ENCODE results near the gene PDGFB. TPM values are rescaled to one million over a fixed set of nuclear protein-coding genes. Genes with fewer than 3 reads are reported as not detected.

The PDGFB gene
- total RNA-seq, 1 experiment from 2014 or later = 13.1 TPM

GRCh38 chr22:39250838-39251237 lies 6.1 kb upstream of the PDGFB start:
- Histone ChIP-seq H3K36me3 (ENCODE audit: control insufficient read depth in 1 of 2, insufficient read depth in 2 of 2, low read length in 2 of 2) (no peaks in the 10 kb centered on the region), H3K4me3 (replicated peaks in 1 of 2; ENCODE audit: low read depth in 1 of 2, low read length in 2 of 2) (no peak overlapping the region), H3K79me2 (ENCODE audit: insufficient read depth, low read length) (no peaks in the 10 kb centered on the region), H3K27me3 (ENCODE audit: insufficient read depth, low read length) (no peaks in the 10 kb centered on the region), H3K4me2 (ENCODE audit: low read length) (no peak overlapping the region), H3K4me1 (ENCODE audit: control insufficient read depth in 1 of 2, insufficient read depth in 2 of 2, low read length in 2 of 2) (peaks cover 35 to 55% of the 10 kb centered on the region in 2 experiments), H3K9me2 (ENCODE audit: insufficient read depth) (no peaks in the 10 kb centered on the region), H4K20me1 (ENCODE audit: insufficient read depth) (no peaks in the 10 kb centered on the region), H2AFZ (ENCODE audit: low read depth, low read length, poor library complexity, severe bottlenecking) (no peak overlapping the region), H3K9me3 (ENCODE audit: control insufficient read depth in 1 of 2, insufficient read depth in 1 of 2, low read depth in 1 of 2, low read length in 2 of 2) (no peaks in the 10 kb centered on the region), H3K27ac (ENCODE audit: low read depth, low read length) (no peak overlapping the region), H3K9ac (ENCODE audit: low read length) (no peak overlapping the region)
- ChIA-PET CTCF (interaction anchor here (1.0 to 1.2 kb wide), 2 partner anchors 35 to 60 kb away, joined by 3 read pairs; no protein-coding TSS in a partner anchor), POLR2A (no interaction called here), RAD21 (ENCODE audit: low non-redundant PET in 1 of 2, low total read pairs in 2 of 2, uncharacterized antibody in 2 of 2, unreplicated experiment in 2 of 2) (interaction anchor here in 1 of 2 experiments (1.6 kb wide), 1 partner anchor 41 kb away, joined by 5 read pairs; no protein-coding TSS in a partner anchor)
- ATAC-seq (no peak), DNase-seq (ENCODE audit: low read depth, low spot score) (no peak)
- no TSS peak for BruUV-seq (replicated peaks)
- no peak for TF ChIP-seq TCF7L2 (IDR thresholded peaks at IDR 0.05; ENCODE audit: borderline replicate concordance, extremely low read depth, insufficient read depth, insufficient read length)
- no peak for TF ChIP-seq SP1 (IDR thresholded peaks at IDR 0.05; ENCODE audit: low read depth)
- TF ChIP-seq POLR2A (IDR thresholded peaks at IDR 0.05; ENCODE audit: borderline replicate concordance, extremely low read depth, insufficient read depth, insufficient read length) = no peak
- no peak for TF ChIP-seq FOSL1 (IDR thresholded peaks at IDR 0.05; ENCODE audit: low read depth)
- TF ChIP-seq ZFX (IDR thresholded peaks at IDR 0.05) = no peak
- intact Hi-C loops (cut with micrococcal nuclease) = no loop called here

- no peak overlapping the region for H3K9ac ChIP-seq (ENCODE audit: low read length)
- no peak overlapping the region for H3K4me2 ChIP-seq (ENCODE audit: low read length)
- no peak overlapping the region for H3K27ac ChIP-seq (ENCODE audit: low read depth, low read length)
- no peaks in the 10 kb centered on the region for H4K20me1 ChIP-seq (ENCODE audit: insufficient read depth)
- H3K79me2 ChIP-seq (ENCODE audit: insufficient read depth, low read length) = no peaks in the 10 kb centered on the region
- POLR2A ChIA-PET = no interaction called here
- TF ChIP-seq ATF3 (IDR thresholded peaks at IDR 0.05) = no peak
- no peak for TF ChIP-seq ZBTB33 (IDR thresholded peaks at IDR 0.05; ENCODE audit: extremely low read depth, insufficient replicate concordance, low read length)
- TF ChIP-seq EGR1 (IDR thresholded peaks at IDR 0.05; ENCODE audit: low read depth) = no peak
- no peak for TF ChIP-seq ELF1 (IDR thresholded peaks at IDR 0.05; ENCODE audit: borderline replicate concordance, low read depth)
- TF ChIP-seq, protein P1, sequence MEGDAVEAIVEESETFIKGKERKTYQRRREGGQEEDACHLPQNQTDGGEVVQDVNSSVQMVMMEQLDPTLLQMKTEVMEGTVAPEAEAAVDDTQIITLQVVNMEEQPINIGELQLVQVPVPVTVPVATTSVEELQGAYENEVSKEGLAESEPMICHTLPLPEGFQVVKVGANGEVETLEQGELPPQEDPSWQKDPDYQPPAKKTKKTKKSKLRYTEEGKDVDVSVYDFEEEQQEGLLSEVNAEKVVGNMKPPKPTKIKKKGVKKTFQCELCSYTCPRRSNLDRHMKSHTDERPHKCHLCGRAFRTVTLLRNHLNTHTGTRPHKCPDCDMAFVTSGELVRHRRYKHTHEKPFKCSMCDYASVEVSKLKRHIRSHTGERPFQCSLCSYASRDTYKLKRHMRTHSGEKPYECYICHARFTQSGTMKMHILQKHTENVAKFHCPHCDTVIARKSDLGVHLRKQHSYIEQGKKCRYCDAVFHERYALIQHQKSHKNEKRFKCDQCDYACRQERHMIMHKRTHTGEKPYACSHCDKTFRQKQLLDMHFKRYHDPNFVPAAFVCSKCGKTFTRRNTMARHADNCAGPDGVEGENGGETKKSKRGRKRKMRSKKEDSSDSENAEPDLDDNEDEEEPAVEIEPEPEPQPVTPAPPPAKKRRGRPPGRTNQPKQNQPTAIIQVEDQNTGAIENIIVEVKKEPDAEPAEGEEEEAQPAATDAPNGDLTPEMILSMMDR (IDR thresholded peaks at IDR 0.05 in 2 of 3, conservative IDR thresholded peaks at IDR 0.05 in 1 of 3; ENCODE audit: borderline replicate concordance in 1 of 3, insufficient read depth in 1 of 3, low read depth in 2 of 3, low read length in 2 of 3) = no peak
- CTCF ChIA-PET = interaction anchor here (0.7 to 1.2 kb wide), 3 partner anchors 36 to 61 kb away, joined by 3 read pairs; no protein-coding TSS in a partner anchor
- H3K4me3 ChIP-seq (replicated peaks in 1 of 2; ENCODE audit: low read depth in 1 of 2, low read length in 2 of 2) = no peak overlapping the region
- peaks cover 32 to 55% of the 10 kb centered on the region in 2 experiments for H3K4me1 ChIP-seq (ENCODE audit: control insufficient read depth in 1 of 2, insufficient read depth in 2 of 2, low read length in 2 of 2)
- no peaks in the 10 kb centered on the region for H3K36me3 ChIP-seq (ENCODE audit: control insufficient read depth in 1 of 2, insufficient read depth in 2 of 2, low read length in 2 of 2)
- BruUV-seq (replicated peaks) = no TSS peak
- ATAC-seq (no peak), DNase-seq (ENCODE audit: low read depth, low spot score) (no peak)
- H2AFZ ChIP-seq (ENCODE audit: low read depth, low read length, poor library complexity, severe bottlenecking) = no peak overlapping the region
- no peaks in the 10 kb centered on the region for H3K9me3 ChIP-seq (ENCODE audit: control insufficient read depth in 1 of 2, insufficient read depth in 1 of 2, low read depth in 1 of 2, low read length in 2 of 2)
- H3K9me2 ChIP-seq (ENCODE audit: insufficient read depth) = no peaks in the 10 kb centered on the region
- RAD21 ChIA-PET (ENCODE audit: low non-redundant PET in 1 of 2, low total read pairs in 2 of 2, uncharacterized antibody in 2 of 2, unreplicated experiment in 2 of 2) = interaction anchor here in 1 of 2 experiments (0.5 to 1.6 kb wide), 2 partner anchors 42 to 571 kb away, joined by 4 to 5 read pairs; no protein-coding TSS in a partner anchor
- H3K27me3 ChIP-seq (ENCODE audit: insufficient read depth, low read length) = no peaks in the 10 kb centered on the region
- intact Hi-C loops (cut with micrococcal nuclease) = no loop called here
These were observed 5.3 kb upstream of the PDGFB start for GRCh38 chr22:39250131-39250530.

Data from HCT116 (cell line).